ENCODE results near the gene PIK3CA.

- no peak for TF ChIP-seq CTCF (IDR thresholded peaks at IDR 0.05)
- no peak for TF ChIP-seq POLR2A (IDR thresholded peaks at IDR 0.05)
These were observed 10.3 kb downstream of the PIK3CA start for GRCh38 chr3:179158336-179159039.

Measured in adrenal gland (tissue), 5 donors.